ENCODE data around the gene RBMS3. TPM values are rescaled to one million over a fixed set of nuclear protein-coding genes. Genes with fewer than 3 reads are reported as not detected.

Gene RBMS3
- total and polyA plus RNA-seq, 4 donors = 4.8 to 117 (median 29.4) TPM

- Histone ChIP-seq H3K4me1 (ENCODE audit: control insufficient read depth in 5 of 5, insufficient read depth in 5 of 5, low read length in 5 of 5) (peaks cover 0 to 24% (median 5%) of the 10 kb centered on the region in 5 donors), H3K4me3 (no peak overlapping the region), H3K36me3 (ENCODE audit: control insufficient read depth in 4 of 4, insufficient read depth in 4 of 4, low read length in 4 of 4) (no peaks in the 10 kb centered on the region), H3K9me3 (ENCODE audit: control insufficient read depth in 4 of 4, insufficient read depth in 3 of 4, low read length in 3 of 4) (no peaks in the 10 kb centered on the region), H3K27me3 (ENCODE audit: control insufficient read depth in 3 of 3, insufficient read depth in 3 of 3, low read length in 2 of 3) (no peaks in the 10 kb centered on the region), H3K9ac (ENCODE audit: insufficient read depth in 1 of 2, low read length in 2 of 2) (no peak overlapping the region), H3K27ac (ENCODE audit: low read depth in 1 of 2, low read length in 1 of 2) (no peak overlapping the region)
- DNase-seq (no peak), ATAC-seq (ENCODE audit: insufficient read depth, low FRiP score) (no peak)
- WGBS, 2 donors = 82 to 87% methylated on average over 4 of the region's 4 CpGs
- TF ChIP-seq CTCF (IDR thresholded peaks at IDR 0.05; ENCODE audit: control extremely low read depth, extremely low read depth) = no peak
Observed at GRCh38 chr3:29370021-29370420, 89.2 kb downstream of the RBMS3 start.

GRCh38 chr3:29370476-29371420 lies 89.9 kb downstream of the RBMS3 start:
- no peak overlapping the region for H3K9ac ChIP-seq (ENCODE audit: insufficient read depth in 1 of 2, low read length in 2 of 2)
- DNase-seq = no peak
- no peak overlapping the region for H3K27ac ChIP-seq (ENCODE audit: low read depth in 1 of 2, low read length in 1 of 2)
- peaks cover 0 to 24% (median 5%) of the 10 kb centered on the region in 5 donors for H3K4me1 ChIP-seq (ENCODE audit: control insufficient read depth in 5 of 5, insufficient read depth in 5 of 5, low read length in 5 of 5)
- no peak for TF ChIP-seq CTCF (IDR thresholded peaks at IDR 0.05; ENCODE audit: control extremely low read depth, extremely low read depth)
- H3K9me3 ChIP-seq (ENCODE audit: control insufficient read depth in 4 of 4, insufficient read depth in 3 of 4, low read length in 3 of 4) = no peaks in the 10 kb centered on the region
- H3K27me3 ChIP-seq (ENCODE audit: control insufficient read depth in 3 of 3, insufficient read depth in 3 of 3, low read length in 2 of 3) = no peaks in the 10 kb centered on the region
- H3K4me3 ChIP-seq = no peak overlapping the region
- no peaks in the 10 kb centered on the region for H3K36me3 ChIP-seq (ENCODE audit: control insufficient read depth in 4 of 4, insufficient read depth in 4 of 4, low read length in 4 of 4)
- no peak for ATAC-seq (ENCODE audit: insufficient read depth, low FRiP score)
- WGBS, 2 donors = 59 to 83% methylated on average over 4 of the region's 4 CpGs

GRCh38 chr3:29373131-29373680 lies 92.3 kb downstream of the RBMS3 start:
- Histone ChIP-seq H3K27ac (ENCODE audit: low read depth in 1 of 2, low read length in 1 of 2) (no peak overlapping the region), H3K27me3 (ENCODE audit: control insufficient read depth in 3 of 3, insufficient read depth in 3 of 3, low read length in 2 of 3) (no peaks in the 10 kb centered on the region), H3K9me3 (ENCODE audit: control insufficient read depth in 4 of 4, insufficient read depth in 3 of 4, low read length in 3 of 4) (no peaks in the 10 kb centered on the region), H3K4me1 (ENCODE audit: control insufficient read depth in 5 of 5, insufficient read depth in 5 of 5, low read length in 5 of 5) (peaks cover 0 to 19% (median 5%) of the 10 kb centered on the region in 5 donors), H3K9ac (ENCODE audit: insufficient read depth in 1 of 2, low read length in 2 of 2) (no peak overlapping the region), H3K4me3 (no peak overlapping the region), H3K36me3 (ENCODE audit: control insufficient read depth in 4 of 4, insufficient read depth in 4 of 4, low read length in 4 of 4) (no peaks in the 10 kb centered on the region)
- DNase-seq (peak in 2 of 3 donors; percentile 41), ATAC-seq (ENCODE audit: insufficient read depth, low FRiP score) (no peak)
- no peak for TF ChIP-seq CTCF (IDR thresholded peaks at IDR 0.05; ENCODE audit: control extremely low read depth, extremely low read depth)

Data from lung (tissue), 12 donors.